Prostate gland (tissue), 2 donors: Measurements from ENCODE around the gene THBS2.

Experiments used
- CTCF ChIP-seq, 4 experiments: fragments of 200-600 bp in 2 of 4; fragments of 450-650 bp in 2 of 4; sonication (generic) in 2 of 4; IDR thresholded peaks; 1 replicate in 3 of 4; 2 replicates in 1 of 4; pipeline ENCODE4 v1.5.1; 2016 to 2019; ENCODE audit warnings: antibody characterized with exemption in 4 of 4, mild to moderate bottlenecking in 2 of 4, moderate library complexity in 2 of 4
- POLR2A ChIP-seq: fragments of 450-650 bp; IDR thresholded peaks from one replicate; pipeline ENCODE4 v1.6.1; 2016; ENCODE audit warnings: antibody characterized with exemption, mild to moderate bottlenecking
- POLR2AphosphoS5 ChIP-seq: sonication (generic); formaldehyde crosslinking; IDR thresholded peaks from one replicate; pipeline ENCODE4 v1.6.1; 2017; ENCODE audit warnings: antibody characterized with exemption

- TF ChIP-seq POLR2AphosphoS5 = no peak
- no peak for TF ChIP-seq CTCF (IDR thresholded peaks at IDR 0.05)
- TF ChIP-seq POLR2A = no peak
Measured at GRCh38 chr6:169199625-169200335, 53.9 kb downstream of the THBS2 start.
